ENCODE data around the gene WARS2.
"Not testable (repeated sequence)": the region's sequence is repeated elsewhere in the genome, so short reads cannot be mapped to it uniquely, and the experiment has no call there.

Gene WARS2

GRCh38 chr1:119140177-119141019, at the start of gene WARS2:
TSS of gene WARS2 (minus strand) at chr1:119140653. CDS start at chr1:119140644, 9 bp downstream.
- DNase-seq: peak; percentile 93

DNA sequence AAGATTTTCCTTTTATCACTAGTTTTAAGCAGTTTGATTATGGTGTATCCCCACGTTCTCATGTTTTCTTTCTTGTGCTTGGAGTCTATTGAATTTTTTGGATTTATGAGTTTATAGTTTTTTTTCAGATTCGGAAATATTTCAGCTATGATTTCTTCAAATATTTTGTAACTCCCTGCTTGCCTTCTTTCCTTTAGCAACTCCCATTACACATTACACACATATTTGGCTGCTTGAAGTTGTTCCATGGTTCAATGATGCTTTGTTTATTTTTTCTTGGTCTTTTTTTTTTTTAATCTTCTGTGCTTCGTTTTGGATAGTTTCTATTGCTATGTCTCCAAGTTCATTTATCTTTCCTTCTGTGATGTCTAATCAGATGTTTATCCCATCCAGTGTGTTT, 48.5 kb upstream of the WARS2 start:
- no peak for DNase-seq

- no peak for DNase-seq
These were observed 47.0 kb upstream of the WARS2 start for GRCh38 chr1:119187416-119187815.

DNA sequence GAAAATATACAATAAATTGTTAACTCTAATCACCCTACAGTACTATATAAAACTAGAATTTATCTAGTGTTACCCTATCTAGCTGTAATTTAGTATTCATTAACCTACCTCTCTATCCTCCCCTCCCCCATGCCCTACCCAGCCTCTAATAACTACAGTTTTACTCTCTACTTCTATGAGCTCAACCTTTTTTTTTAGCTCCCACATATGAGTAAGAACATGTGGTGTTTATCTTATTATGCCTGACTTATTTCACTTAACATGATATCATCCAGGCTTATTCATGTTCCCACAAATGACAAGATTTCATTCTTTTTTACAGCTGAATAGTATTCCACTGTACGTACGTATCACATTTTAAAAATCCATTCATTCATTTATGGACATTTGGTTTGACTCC, 46.0 kb upstream of the WARS2 start:
- no peak for DNase-seq

GRCh38 chr1:119184972-119185371, 44.5 kb upstream of the WARS2 start:
- DNase-seq: no peak

DNA sequence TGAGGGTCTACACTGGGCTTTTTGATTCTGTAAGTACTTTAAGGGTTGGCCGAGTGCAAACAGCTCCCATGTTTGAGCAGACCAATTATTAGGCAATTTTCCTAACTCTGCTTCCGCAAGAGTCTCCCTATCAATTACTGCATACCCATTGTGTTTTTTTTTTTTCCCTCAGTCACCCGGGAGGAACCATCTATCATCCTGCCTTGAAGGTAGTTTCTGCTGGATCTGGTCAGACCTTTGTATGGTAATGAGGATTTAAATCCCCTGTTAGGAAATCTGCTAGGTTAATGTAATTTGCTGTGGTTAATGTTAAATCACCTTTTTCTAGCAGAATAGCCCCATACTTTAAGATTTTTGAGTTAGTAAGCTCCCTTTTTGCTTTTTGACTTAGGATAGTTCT, 40.8 kb upstream of the WARS2 start:
- DNase-seq: no peak

- no peak for DNase-seq
These were observed 38.6 kb upstream of the WARS2 start for GRCh38 chr1:119179051-119179450.

- not testable (repeated sequence) for DNase-seq
These were observed 32.5 kb upstream of the WARS2 start for GRCh38 chr1:119172927-119173326.

DNA sequence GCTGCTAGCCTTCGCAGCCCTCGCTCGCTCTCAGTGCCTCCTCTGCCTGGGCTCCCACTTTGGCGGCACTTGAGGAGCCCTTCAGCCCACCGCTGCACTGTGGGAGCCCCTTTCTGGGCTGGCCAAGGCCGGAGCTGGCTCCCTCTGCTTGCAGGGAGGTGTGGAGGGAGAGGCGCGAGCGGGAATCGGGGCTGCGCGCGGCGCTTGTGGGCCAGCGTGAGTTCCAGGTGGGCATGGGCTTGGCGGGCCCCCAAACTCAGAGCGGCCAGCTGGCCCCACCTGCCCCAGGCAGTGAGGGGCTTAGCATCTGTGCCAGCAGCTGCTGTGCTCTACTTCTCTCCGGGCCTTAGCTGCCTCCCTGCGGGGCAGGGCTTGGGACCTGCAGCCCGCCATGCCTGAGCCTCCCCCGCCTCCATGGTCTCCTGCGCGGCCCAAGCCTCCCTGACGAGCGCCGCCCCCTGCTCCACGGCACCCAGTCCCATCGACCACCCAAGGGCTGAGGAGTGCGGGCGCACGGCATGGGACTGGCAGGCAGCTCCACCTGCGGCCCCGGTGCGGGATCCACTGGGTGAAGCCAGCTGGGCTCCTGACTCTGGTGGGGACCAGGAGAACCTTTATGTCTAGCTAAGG, 31.0 kb upstream of the WARS2 start:
- not testable (repeated sequence) for DNase-seq

DNA sequence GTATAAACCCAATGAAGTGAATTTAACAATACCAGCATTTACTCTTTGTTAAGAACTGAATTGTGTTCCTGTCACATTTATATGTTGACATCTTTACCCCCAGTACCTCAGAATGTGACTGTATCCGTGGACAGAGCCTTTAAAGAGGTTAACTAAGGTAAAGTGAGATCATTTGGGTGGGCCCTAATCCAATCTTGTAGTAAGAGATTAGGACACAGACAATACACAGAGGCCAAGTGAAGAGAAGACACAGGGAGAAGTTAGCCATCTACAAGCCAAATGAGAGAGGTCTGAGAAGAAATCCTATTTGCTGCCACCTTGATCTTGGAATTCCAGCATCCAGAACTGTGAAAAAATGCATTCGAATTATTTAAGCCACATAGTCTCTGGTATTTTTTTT, 22.9 kb upstream of the WARS2 start:
- no peak for DNase-seq

- no peak for DNase-seq
These were observed 20.4 kb upstream of the WARS2 start for GRCh38 chr1:119160866-119161265.

DNA sequence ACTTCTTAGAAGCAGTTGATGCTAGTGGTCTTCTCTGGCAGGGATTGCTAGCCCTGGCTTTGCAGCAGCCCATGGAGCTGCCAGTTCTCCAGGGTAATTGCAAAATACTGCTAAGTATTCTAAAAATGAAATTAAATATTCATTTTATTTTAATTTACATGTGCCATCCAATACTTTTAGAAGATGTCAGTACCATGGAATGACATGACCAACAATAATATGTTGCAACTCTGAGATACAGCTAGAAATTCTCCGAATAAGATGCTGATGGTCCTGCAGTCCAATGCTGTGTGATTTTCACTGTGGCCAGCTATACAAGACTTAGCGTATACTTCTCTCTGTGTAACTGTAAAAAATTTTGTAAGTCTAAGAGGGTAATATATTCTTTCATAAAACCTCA, 20.0 kb upstream of the WARS2 start:
- DNase-seq: no peak

DNA sequence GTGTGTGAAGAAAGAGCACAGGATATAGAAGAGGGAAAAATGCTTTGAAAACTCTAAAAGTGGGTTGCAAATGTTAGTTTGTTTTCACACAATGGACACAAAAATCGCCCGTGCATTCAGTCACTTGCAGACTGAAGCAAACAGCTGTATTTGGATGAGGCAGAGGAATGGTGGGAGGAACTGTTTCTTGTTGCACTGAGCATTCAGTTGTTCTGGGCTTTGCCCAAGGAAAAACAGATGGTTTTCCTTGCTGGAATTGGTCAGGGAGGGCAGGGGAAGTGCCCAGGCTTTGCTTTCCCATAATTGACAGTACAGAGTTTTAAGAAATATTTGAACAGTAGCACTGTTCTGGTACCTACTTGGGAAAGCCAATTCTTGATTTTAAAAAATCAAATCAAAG, 19.5 kb upstream of the WARS2 start:
- no peak for DNase-seq

- no peak for DNase-seq
These were observed 18.7 kb upstream of the WARS2 start for GRCh38 chr1:119159111-119159510.

- DNase-seq: not testable (repeated sequence)
These were observed 16.3 kb upstream of the WARS2 start for GRCh38 chr1:119156761-119157160.

DNA sequence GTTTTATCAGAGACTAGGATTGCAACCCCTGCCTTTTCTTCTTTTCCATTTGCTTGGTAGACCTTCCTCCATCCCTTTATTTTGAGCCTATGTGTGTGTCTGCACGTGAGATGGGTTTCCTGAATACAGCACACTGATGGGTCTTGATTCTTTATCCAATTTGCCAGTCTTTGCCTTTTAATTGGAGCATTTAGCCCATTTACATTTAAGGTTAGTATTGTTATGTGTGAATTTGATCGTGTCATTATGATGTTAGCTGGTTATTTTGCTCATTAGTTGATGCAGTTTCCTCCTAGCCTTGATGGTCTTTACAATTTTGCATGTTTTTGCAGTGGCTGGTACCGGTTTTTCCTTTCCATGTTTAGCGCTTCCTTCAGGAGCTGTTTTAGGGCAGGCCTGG, 14.6 kb upstream of the WARS2 start:
- DNase-seq: not testable (repeated sequence)

DNA sequence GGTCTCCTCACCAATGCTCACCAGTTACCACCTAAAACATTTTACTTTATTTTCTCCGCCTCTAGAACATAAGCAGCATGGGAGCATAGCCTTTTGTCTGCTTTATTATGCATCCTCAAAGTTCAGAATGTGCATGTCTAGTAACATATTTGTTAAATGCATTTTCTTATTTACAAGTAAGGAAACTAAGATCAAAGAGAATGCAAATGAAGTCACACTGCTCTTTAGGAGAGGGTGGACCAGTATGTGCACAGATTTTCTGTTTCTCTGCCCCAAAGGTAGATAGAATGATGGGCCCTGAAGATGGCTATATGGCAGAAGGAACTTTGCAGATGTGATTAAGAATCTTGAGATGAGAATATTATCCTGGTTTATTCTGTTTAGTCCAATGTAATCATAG, 9.7 kb upstream of the WARS2 start:
- no peak for DNase-seq

GRCh38 chr1:119147661-119148090, 7.2 kb upstream of the WARS2 start:
- DNase-seq: no peak

- DNase-seq: no peak
These were observed 6.0 kb upstream of the WARS2 start for GRCh38 chr1:119146466-119146865.

GRCh38 chr1:119144813-119145212, 4.4 kb upstream of the WARS2 start:
- DNase-seq: no peak

DNA sequence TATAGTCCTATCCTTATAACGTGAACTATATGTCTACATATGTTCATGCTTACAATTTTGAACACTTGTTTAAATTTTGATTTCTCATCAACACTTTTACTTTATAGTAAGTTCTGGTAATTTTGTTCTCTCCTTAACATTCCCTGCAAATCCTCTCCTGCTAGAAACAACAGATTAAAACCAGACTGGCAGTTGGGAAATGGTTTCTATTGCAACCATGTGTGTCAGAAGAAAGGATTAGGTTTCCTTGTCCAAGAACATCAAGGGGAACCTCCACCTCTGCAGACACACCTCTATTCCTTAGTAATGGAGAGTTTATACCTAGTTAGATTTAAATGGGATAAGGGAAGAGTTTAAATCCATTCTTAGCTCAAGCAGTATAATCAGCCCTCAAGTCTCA, 3.3 kb upstream of the WARS2 start:
- DNase-seq: no peak

GRCh38 chr1:119141660-119142059, 1.2 kb upstream of the WARS2 start:
- DNase-seq: no peak

DNA sequence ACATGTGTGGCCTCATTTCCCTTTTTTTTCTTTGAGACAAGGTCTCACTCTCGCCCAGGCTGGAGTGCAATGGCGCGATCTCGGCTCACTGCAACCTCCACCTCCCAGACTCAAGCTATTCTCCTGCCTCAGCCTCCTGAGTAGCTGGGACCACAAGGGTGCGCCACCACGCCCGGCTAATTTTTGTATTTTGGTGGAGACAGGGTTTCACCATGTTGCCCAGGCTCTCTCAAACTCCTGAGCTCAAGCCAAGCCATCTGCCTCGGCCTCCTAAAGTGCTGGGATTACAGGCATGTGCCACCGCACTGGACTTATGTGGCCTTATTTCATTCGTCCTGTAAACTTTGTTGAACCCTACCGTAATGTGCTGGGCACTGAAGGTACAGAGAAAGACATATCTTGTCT, 569 bp upstream of the WARS2 start:
- no peak for DNase-seq

DNA sequence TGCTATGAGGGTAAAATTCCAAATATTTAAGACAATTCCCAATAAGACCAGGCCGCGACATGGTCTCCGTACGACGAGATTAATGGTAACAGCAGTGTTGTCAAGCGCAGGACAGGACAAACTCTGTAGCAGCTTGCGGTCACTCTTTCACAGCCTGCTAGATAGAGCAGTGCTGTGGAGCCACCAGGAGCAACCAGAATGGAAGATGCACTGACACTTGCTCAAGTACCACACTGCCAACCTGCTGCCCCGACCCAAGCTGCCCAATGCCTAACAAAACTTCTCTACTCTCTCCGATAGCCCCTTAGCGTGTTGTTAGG, 636 bp downstream of the WARS2 start:
- peak; percentile 45 for DNase-seq

- DNase-seq: no peak
These were observed 1.1 kb downstream of the WARS2 start for GRCh38 chr1:119139403-119139802.
